GM21515 (cell line): Measurements from ENCODE around the gene LRRC25.
A peak's percentile ranks its signal among the peaks of the same experiment; 100 is the strongest.
"Not testable (repeated sequence)": the region's sequence is repeated elsewhere in the genome, so short reads cannot be mapped to it uniquely, and the experiment has no call there.

Experiments
- ATAC-seq: cut with Tn5 transposase; IDR thresholded peaks from one replicate; pipeline ENCODE4 v1.9.1; 2021; ENCODE audit not compliant: unreplicated experiment

Gene LRRC25

GRCh38 chr19:18405754-18406153 lies 8.3 kb upstream of the LRRC25 start:
- not testable (repeated sequence) for ATAC-seq

- not testable (repeated sequence) for ATAC-seq
Observed at GRCh38 chr19:18402455-18403248, 5.2 kb upstream of the LRRC25 start.

- ATAC-seq = no peak
Observed at GRCh38 chr19:18401580-18402112, 4.2 kb upstream of the LRRC25 start.

- ATAC-seq = no peak
Observed at GRCh38 chr19:18399008-18399407, 1.6 kb upstream of the LRRC25 start.

- ATAC-seq = no peak
Observed at GRCh38 chr19:18396471-18397241, 766 bp downstream of the LRRC25 start.

- no peak for ATAC-seq
Observed at GRCh38 chr19:18393836-18394235, 3.6 kb downstream of the LRRC25 start.

- ATAC-seq = no peak
Observed at GRCh38 chr19:18392926-18393325, 4.5 kb downstream of the LRRC25 start.

GRCh38 chr19:18392417-18392816 lies 5.0 kb downstream of the LRRC25 start:
- ATAC-seq = no peak

- ATAC-seq = no peak
Observed at GRCh38 chr19:18391509-18392075, 5.8 kb downstream of the LRRC25 start.

GRCh38 chr19:18390065-18390907 lies 7.1 kb downstream of the LRRC25 start:
- no peak for ATAC-seq

GRCh38 chr19:18389726-18390064 lies 7.7 kb downstream of the LRRC25 start:
- ATAC-seq = no peak

GRCh38 chr19:18388960-18389725 lies 8.3 kb downstream of the LRRC25 start:
- no peak for ATAC-seq

- ATAC-seq = peak; percentile 68
Observed at GRCh38 chr19:18388100-18388959, 9.1 kb downstream of the LRRC25 start.

GRCh38 chr19:18386543-18387271 lies 10.7 kb downstream of the LRRC25 start:
- ATAC-seq = no peak

- ATAC-seq = no peak
Observed at GRCh38 chr19:18385675-18386542, 11.5 kb downstream of the LRRC25 start, which contains the start of gene GDF15. Gene GDF15, plus strand, starts transcription at chr19:18386158. Its CDS starts 32 bp downstream, at chr19:18386190.

- ATAC-seq = no peak
Observed at GRCh38 chr19:18385359-18385674, 12.1 kb downstream of the LRRC25 start.

- ATAC-seq = no peak
Observed at GRCh38 chr19:18384775-18385174, 12.6 kb downstream of the LRRC25 start.

GRCh38 chr19:18383622-18384021 lies 13.8 kb downstream of the LRRC25 start:
- not testable (repeated sequence) for ATAC-seq
